Gastroesophageal sphincter (tissue), 3 donors: Measurements from ENCODE around the gene ITGA2.

Experiments
- CTCF ChIP-seq, 4 experiments: fragments of 200-600 bp in 2 of 4; fragments of 450-650 bp in 2 of 4; sonication (generic) in 1 of 4; IDR thresholded peaks; one replicate each; pipeline ENCODE4 v1.5.1; 2017 to 2019; ENCODE audit warnings: antibody characterized with exemption in 4 of 4, mild to moderate bottlenecking in 2 of 4, moderate library complexity in 2 of 4
- POLR2A ChIP-seq, 2 donors: fragments of 450-650 bp; IDR thresholded peaks; one replicate each; pipeline ENCODE4 v1.6.1; 2017; ENCODE audit warnings: antibody characterized with exemption in 2 of 2, mild to moderate bottlenecking in 2 of 2, moderate library complexity in 1 of 2

GRCh38 chr5:53114988-53115387, 125.8 kb downstream of the ITGA2 start:
- TF ChIP-seq POLR2A (IDR thresholded peaks at IDR 0.05) (no peak), CTCF (IDR thresholded peaks at IDR 0.05) (peak in 2 of 4 experiments; percentile 9 to 14)
